ENCODE data around the gene LHFPL3.

The LHFPL3 gene

DNA sequence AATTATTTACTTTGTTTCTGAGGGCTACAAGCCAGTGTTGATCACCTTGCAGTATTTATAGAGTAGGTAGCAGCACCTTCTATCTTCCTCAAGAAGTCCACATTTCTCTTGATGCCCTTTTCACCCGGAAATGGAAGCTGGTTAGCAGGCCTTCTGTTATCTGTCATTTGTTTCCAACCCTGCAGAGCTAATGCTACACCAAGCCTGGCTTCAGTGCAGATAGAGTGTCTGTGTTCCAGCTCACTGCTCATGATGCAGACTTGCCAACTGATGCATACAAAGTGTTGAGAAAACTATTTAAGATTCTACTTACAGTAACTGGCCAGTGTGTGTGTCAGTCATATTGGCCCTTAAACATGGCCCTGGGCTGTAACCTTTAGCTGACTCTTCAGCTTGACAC is 301.0 kb downstream of the LHFPL3 start:
- no peak for DNase-seq (ENCODE audit: low read depth)
- no peak overlapping the region for H3K4me3 ChIP-seq (ENCODE audit: low read depth, low read length)
- no peak for TF ChIP-seq MYC (IDR thresholded peaks at IDR 0.05; ENCODE audit: low read depth, low read length)
- TF ChIP-seq, protein P1, sequence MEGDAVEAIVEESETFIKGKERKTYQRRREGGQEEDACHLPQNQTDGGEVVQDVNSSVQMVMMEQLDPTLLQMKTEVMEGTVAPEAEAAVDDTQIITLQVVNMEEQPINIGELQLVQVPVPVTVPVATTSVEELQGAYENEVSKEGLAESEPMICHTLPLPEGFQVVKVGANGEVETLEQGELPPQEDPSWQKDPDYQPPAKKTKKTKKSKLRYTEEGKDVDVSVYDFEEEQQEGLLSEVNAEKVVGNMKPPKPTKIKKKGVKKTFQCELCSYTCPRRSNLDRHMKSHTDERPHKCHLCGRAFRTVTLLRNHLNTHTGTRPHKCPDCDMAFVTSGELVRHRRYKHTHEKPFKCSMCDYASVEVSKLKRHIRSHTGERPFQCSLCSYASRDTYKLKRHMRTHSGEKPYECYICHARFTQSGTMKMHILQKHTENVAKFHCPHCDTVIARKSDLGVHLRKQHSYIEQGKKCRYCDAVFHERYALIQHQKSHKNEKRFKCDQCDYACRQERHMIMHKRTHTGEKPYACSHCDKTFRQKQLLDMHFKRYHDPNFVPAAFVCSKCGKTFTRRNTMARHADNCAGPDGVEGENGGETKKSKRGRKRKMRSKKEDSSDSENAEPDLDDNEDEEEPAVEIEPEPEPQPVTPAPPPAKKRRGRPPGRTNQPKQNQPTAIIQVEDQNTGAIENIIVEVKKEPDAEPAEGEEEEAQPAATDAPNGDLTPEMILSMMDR (IDR thresholded peaks at IDR 0.05; ENCODE audit: low read depth, low read length) = no peak
- TF ChIP-seq, protein P2, sequence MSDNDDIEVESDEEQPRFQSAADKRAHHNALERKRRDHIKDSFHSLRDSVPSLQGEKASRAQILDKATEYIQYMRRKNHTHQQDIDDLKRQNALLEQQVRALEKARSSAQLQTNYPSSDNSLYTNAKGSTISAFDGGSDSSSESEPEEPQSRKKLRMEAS (IDR thresholded peaks at IDR 0.05; ENCODE audit: low read depth, low read length) = no peak

DNA sequence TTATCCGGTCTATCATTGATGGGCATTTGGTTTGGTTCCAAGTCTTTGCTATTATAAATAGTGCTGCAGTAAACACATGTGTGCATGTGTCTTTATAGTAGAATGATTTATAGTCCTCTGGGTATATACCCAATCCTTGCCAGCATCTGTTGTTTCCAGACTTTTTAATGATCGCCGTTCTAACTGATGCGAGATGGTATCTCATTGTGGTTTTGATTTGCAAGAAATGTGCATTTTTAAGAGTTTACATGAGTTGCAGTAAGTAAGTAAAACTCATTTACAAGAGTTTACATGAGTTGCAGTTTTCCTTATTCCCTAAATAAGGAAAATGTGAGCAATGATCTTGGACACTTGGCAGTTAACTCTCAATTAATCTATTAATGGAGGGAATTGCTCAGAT is 312.1 kb downstream of the LHFPL3 start:
- no peak overlapping the region for H3K4me3 ChIP-seq (ENCODE audit: low read depth, low read length)
- DNase-seq (ENCODE audit: low read depth) = no peak
- TF ChIP-seq, protein P2 (IDR thresholded peaks at IDR 0.05; ENCODE audit: low read depth, low read length) = no peak
- TF ChIP-seq POLR2A (IDR thresholded peaks at IDR 0.05; ENCODE audit: extremely low read depth, insufficient read length) (no peak), MYC (IDR thresholded peaks at IDR 0.05; ENCODE audit: low read depth, low read length) (no peak)
- TF ChIP-seq, protein P1 (IDR thresholded peaks at IDR 0.05; ENCODE audit: low read depth, low read length) = no peak

DNA sequence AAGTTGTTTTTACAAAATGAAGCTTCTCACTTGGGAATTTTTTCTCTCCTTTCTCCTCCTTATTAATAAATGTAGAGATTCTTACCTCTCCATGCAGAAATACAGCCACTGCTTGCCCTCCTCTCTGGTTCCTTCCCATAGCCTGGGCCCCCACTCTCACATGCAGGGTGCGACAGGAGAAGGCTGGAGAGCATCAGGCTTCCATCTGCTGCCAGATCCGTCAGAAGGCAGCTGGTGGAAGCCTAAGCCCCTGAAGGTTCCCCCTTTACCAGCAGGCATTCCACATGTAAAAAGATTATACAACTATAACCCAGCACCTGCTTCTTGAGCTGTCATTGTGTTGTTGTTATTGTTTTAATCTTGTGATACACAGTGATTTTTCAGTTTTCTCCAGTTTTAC is 314.2 kb downstream of the LHFPL3 start:
- TF ChIP-seq MYC (IDR thresholded peaks at IDR 0.05; ENCODE audit: low read depth, low read length) (no peak), POLR2A (IDR thresholded peaks at IDR 0.05; ENCODE audit: extremely low read depth, insufficient read length) (no peak)
- TF ChIP-seq, protein P1 (IDR thresholded peaks at IDR 0.05; ENCODE audit: low read depth, low read length) = no peak
- TF ChIP-seq, protein P2 (IDR thresholded peaks at IDR 0.05; ENCODE audit: low read depth, low read length) = no peak
- no peak overlapping the region for H3K4me3 ChIP-seq (ENCODE audit: low read depth, low read length)
- no peak for DNase-seq (ENCODE audit: low read depth)

DNA sequence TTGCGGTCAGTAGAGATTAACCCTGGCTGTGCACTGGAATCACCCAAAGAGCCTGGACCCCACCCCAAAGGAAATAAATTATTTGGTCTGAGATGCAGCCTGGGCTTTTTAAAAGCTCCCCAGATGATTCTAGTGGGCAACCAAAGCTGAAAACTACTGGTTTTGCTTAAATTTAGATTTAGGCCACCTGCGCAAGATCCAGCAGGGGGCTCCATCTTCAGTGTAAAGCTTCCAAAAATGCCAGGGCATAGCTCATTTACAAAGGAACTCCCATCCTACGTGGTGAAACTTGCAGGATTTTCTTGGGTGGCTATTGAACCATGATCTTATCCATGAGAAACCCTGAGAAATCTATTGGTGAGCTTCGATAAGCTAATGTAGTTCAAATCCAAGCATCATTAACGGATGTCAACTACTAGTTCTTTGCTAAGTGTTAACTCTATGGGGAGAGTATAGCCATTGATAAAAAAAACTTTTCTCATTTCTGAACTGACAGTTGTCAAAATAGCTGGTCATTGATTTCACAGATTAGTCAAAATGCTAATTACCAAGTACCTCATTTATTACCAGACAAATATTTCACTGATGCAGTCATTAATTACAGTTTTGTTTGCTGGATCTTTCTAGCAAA is 315.3 kb downstream of the LHFPL3 start:
- no peak overlapping the region for H3K4me3 ChIP-seq (ENCODE audit: low read depth, low read length)
- DNase-seq (ENCODE audit: low read depth) = peak; percentile 49
- no peak for TF ChIP-seq MYC (IDR thresholded peaks at IDR 0.05; ENCODE audit: low read depth, low read length)
- TF ChIP-seq POLR2A (IDR thresholded peaks at IDR 0.05; ENCODE audit: extremely low read depth, insufficient read length) = no peak
- TF ChIP-seq, protein P2 (IDR thresholded peaks at IDR 0.05; ENCODE audit: low read depth, low read length) = peak; percentile 20; the same call in 1 of the 2 replicates
- TF ChIP-seq, protein P1 (IDR thresholded peaks at IDR 0.05; ENCODE audit: low read depth, low read length) = peak; percentile 93

DNA sequence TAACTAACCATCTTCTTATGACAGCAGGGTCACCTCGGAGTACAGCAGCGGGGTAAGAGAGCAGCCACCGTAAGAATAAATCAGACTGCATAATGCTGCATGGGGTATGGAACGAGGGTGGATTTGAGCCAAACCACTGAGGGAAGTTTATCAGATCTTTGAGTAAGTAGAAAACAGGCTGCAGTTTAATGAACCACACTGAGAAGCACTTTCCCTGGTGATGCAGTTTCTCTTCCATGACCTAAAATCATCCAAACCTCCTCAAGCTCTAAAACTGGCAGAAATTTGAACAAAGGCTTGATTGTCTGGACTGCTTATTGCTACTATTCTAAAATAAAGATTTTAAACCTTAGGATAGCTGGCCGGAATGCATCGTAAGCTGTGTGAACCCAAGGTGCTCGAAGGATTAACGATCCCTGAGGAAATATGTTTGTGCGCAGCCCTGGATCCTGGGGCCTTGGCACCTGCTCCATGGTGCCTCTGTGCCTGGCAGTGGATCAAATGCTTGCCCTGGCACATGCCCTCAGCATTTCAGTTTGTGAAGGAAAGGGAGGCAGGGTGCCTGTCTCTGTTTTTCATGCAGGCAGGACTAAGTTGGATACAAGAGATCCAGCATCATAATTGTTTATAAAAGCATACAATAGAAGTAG is 322.7 kb downstream of the LHFPL3 start:
- no peak overlapping the region for H3K4me3 ChIP-seq (ENCODE audit: low read depth, low read length)
- no peak for TF ChIP-seq MYC (IDR thresholded peaks at IDR 0.05; ENCODE audit: low read depth, low read length)
- TF ChIP-seq, protein P1 (IDR thresholded peaks at IDR 0.05; ENCODE audit: low read depth, low read length) = no peak
- no peak for TF ChIP-seq POLR2A (IDR thresholded peaks at IDR 0.05; ENCODE audit: extremely low read depth, insufficient read length)
- TF ChIP-seq, protein P2 (IDR thresholded peaks at IDR 0.05; ENCODE audit: low read depth, low read length) = no peak
- DNase-seq (ENCODE audit: low read depth) = no peak
